Breast epithelium (tissue), 3 donors: ENCODE measurements around the gene NEK10.

Experiments
- CTCF ChIP-seq, 3 donors: fragments of 450-650 bp; IDR thresholded peaks; one replicate each; pipeline ENCODE4 v1.5.1; 2016 to 2017; ENCODE audit warnings: antibody characterized with exemption in 3 of 3, mild to moderate bottlenecking in 3 of 3, moderate library complexity in 3 of 3
- POLR2A ChIP-seq: fragments of 450-650 bp; IDR thresholded peaks from one replicate; pipeline ENCODE4 v1.6.1; 2016; ENCODE audit warnings: antibody characterized with exemption, mild to moderate bottlenecking, moderate library complexity
- POLR2AphosphoS5 ChIP-seq, 3 donors: sonication (generic); formaldehyde crosslinking; IDR thresholded peaks; one replicate each; pipeline ENCODE4 v1.6.1; 2017; ENCODE audit warnings: antibody characterized with exemption in 3 of 3

GRCh38 chr3:27275441-27275990, 93.7 kb downstream of the NEK10 start:
- no peak for TF ChIP-seq CTCF (IDR thresholded peaks at IDR 0.05)
- TF ChIP-seq POLR2AphosphoS5 (IDR thresholded peaks at IDR 0.05) = no peak
- no peak for TF ChIP-seq POLR2A
